ENCODE measurements around the gene CCDC117.

Gene CCDC117

GRCh38 chr22:28829358-28830181 lies 57.1 kb downstream of the CCDC117 start:
- peak; percentile 82 for DNase-seq (ENCODE audit: low spot score)

DNA sequence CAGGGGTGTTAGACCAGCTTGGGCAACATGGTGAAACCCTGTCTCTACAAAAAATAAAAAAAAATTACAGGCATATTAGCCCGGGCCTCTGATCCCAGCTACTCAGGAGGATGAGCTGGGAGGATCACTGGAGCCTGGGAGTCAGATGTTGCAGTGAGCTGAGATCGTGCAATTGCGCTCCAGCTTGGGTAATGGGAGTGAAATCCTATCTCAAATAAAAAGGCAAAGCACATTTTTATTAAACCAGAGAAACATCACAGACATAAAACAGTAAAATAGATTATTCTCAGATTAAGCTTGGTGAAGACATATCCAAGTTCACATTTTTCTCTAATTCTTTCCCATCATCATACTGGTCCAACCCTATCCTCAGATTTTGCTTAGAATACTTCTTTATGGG lies 57.9 kb downstream of the CCDC117 start:
- DNase-seq (ENCODE audit: low spot score): no peak

DNA sequence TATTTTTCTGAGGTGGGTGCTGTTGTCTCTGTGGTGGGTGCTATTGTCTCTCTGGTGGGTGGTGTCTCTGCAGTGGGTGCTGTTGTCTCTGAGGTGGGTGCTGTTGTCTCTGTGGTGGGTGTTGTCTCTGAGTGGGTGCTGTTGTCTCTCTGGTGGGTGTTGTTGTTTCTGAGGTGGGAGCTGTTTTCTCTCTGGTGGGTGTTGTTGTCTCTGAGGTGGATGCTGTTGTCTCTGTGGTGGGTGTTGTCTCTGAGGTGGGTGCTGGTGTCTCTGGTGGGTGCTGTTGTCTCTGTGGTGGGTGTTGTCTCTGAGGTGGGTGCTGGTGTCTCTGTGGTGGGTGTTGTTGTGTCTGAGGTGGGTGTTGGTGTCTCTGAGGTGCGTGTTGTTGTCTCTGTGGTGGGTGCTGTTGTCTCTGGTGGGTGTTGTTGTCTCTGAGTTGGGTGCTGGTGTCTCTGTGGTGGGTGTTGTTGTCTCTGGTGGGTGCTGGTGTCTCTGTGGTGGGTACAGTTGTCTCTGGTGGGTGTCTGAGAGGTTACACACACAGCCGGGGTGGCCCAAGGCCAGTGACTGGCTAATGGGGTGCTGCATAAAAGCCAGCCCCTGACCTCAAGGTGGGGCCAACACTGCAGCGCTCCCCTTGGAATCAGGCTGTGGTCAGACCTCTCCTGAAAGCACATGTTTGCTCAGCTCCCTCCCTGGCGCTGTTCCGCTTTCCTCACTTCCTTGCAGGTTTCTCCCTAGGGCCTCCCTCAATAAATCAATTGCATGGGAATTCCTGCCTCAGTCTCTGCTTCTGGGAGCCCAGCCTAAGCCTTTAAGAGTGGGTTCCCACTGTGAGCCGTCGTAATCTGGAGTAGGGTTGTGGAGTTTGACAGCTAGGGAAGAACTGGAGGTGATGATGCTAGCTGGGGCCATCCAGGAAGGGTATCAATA lies 58.9 kb downstream of the CCDC117 start:
- no peak for DNase-seq (ENCODE audit: low spot score)

- no peak for DNase-seq (ENCODE audit: low spot score)
Measured at GRCh38 chr22:28832731-28833130, 60.2 kb downstream of the CCDC117 start.

DNA sequence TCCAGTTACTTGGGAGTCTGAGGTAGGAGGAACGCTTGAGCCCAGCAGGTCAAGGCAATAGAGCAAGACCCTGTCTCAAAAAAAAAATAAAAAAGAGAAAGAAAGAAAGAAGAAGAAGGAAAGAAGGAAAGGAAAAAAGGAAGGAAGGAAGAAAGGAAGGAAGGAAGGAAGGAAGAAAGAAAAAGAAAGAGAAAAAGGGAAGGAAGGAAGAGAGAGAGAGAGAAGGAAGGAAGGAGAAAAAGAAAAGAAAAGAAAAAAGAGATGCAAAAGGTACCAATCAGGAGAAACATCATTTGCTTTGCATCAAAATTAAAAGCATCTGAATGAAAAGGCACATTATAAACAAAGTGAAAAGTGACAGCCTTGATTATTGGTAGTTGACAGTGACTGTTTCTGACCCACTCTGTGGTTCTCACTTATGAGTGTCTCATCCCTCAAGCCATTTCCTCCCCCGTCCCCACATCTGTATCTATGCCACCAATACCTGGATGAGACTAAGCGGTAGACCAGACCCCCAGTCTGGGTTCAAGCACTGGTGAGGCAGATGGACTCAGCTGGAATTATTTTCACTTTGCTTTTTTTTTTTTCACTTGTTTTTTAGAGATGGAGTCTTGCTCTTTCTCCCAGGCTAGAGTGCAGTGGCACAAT lies 60.9 kb downstream of the CCDC117 start:
- DNase-seq (ENCODE audit: low spot score): no peak

GRCh38 chr22:28835630-28836189 lies 63.2 kb downstream of the CCDC117 start:
- DNase-seq (ENCODE audit: low spot score): no peak

GRCh38 chr22:28837640-28838039 lies 65.1 kb downstream of the CCDC117 start:
- no peak for DNase-seq (ENCODE audit: low spot score)

Measured in pons (tissue), 1 donor.